Mononuclear cell (primary cell): Measurements from ENCODE around the gene ZDHHC7. TPM values are rescaled to one million over a fixed set of nuclear protein-coding genes. Genes with fewer than 3 reads are reported as not detected.

Experiments
- H3K27me3 ChIP-seq: 2 replicates; pipeline ENCODE4 v1.6.0; 2011; ENCODE audit warnings: low read length, control low read depth; ENCODE audit not compliant: insufficient read depth
- H3K4me1 ChIP-seq: 2 replicates; pipeline ENCODE4 v1.5.1; 2011; ENCODE audit warnings: mild to moderate bottlenecking, low read length, control low read depth; ENCODE audit not compliant: insufficient read depth
- H3K4me3 ChIP-seq: 2 replicates; pipeline ENCODE4 v1.5.1; 2011; ENCODE audit warnings: mild to moderate bottlenecking, low read length, moderate library complexity
- H3K9me3 ChIP-seq: 2 replicates; pipeline ENCODE4 v1.5.1; 2011; ENCODE audit warnings: low read depth, mild to moderate bottlenecking, control low read depth, low read length
- total RNA-seq: library from RNA; depleted of rRNA; stranded (reverse); fragments of >200 nt; gene quantifications from one replicate; pipeline ENCODE4 v1.2.3, GENCODE V29; 2012

The ZDHHC7 gene
- total RNA-seq, 1 donor = 101 TPM

GRCh38 chr16:84999857-85000480, 11.4 kb downstream of the ZDHHC7 start:
- Histone ChIP-seq H3K4me1 (peaks cover 75% of the 10 kb centered on the region), H3K4me3 (no peak overlapping the region), H3K9me3 (no peaks in the 10 kb centered on the region), H3K27me3 (no peaks in the 10 kb centered on the region)

GRCh38 chr16:84999200-84999599, 12.1 kb downstream of the ZDHHC7 start:
- Histone ChIP-seq H3K4me1 (peaks cover 73% of the 10 kb centered on the region), H3K4me3 (no peak overlapping the region), H3K9me3 (no peaks in the 10 kb centered on the region), H3K27me3 (no peaks in the 10 kb centered on the region)

GRCh38 chr16:84996365-84996764, 15.0 kb downstream of the ZDHHC7 start:
- Histone ChIP-seq H3K4me3 (no peak overlapping the region), H3K9me3 (no peaks in the 10 kb centered on the region), H3K27me3 (no peaks in the 10 kb centered on the region), H3K4me1 (peaks cover 64% of the 10 kb centered on the region)

- H3K4me1 ChIP-seq = peaks cover 57% of the 10 kb centered on the region
- H3K9me3 ChIP-seq = no peaks in the 10 kb centered on the region
Measured at GRCh38 chr16:84995663-84996062, 15.7 kb downstream of the ZDHHC7 start.

GRCh38 chr16:84993926-84994325, 17.4 kb downstream of the ZDHHC7 start:
- no peaks in the 10 kb centered on the region for H3K27me3 ChIP-seq
- no peak overlapping the region for H3K4me3 ChIP-seq
- H3K4me1 ChIP-seq = peaks cover 55% of the 10 kb centered on the region
- no peaks in the 10 kb centered on the region for H3K9me3 ChIP-seq

More at GRCh38 chr16:84995663-84996062, 15.7 kb downstream of the ZDHHC7 start:
- Histone ChIP-seq H3K27me3 (no peaks in the 10 kb centered on the region), H3K4me3 (no peak overlapping the region)

GRCh38 chr16:84992717-84993075, 18.6 kb downstream of the ZDHHC7 start:
- Histone ChIP-seq H3K4me3 (no peak overlapping the region), H3K4me1 (peaks cover 52% of the 10 kb centered on the region), H3K9me3 (no peaks in the 10 kb centered on the region), H3K27me3 (no peaks in the 10 kb centered on the region)

GRCh38 chr16:84990782-84991181, 20.6 kb downstream of the ZDHHC7 start:
- Histone ChIP-seq H3K4me1 (peaks cover 51% of the 10 kb centered on the region), H3K4me3 (no peak overlapping the region), H3K9me3 (no peaks in the 10 kb centered on the region), H3K27me3 (no peaks in the 10 kb centered on the region)

- H3K9me3 ChIP-seq = no peaks in the 10 kb centered on the region
- peaks cover 51% of the 10 kb centered on the region for H3K4me1 ChIP-seq
- no peak overlapping the region for H3K4me3 ChIP-seq
- H3K27me3 ChIP-seq = no peaks in the 10 kb centered on the region
Measured at GRCh38 chr16:84989749-84990620, 21.4 kb downstream of the ZDHHC7 start.

GRCh38 chr16:84988328-84989080, 22.8 kb downstream of the ZDHHC7 start:
- Histone ChIP-seq H3K27me3 (no peaks in the 10 kb centered on the region), H3K4me1 (peaks cover 52% of the 10 kb centered on the region), H3K4me3 (no peak overlapping the region), H3K9me3 (no peaks in the 10 kb centered on the region)

- no peak overlapping the region for H3K4me3 ChIP-seq
- no peaks in the 10 kb centered on the region for H3K27me3 ChIP-seq
- H3K9me3 ChIP-seq = no peaks in the 10 kb centered on the region
- peaks cover 60% of the 10 kb centered on the region for H3K4me1 ChIP-seq
Measured at GRCh38 chr16:84986879-84987278, 24.5 kb downstream of the ZDHHC7 start.

- peaks cover 56% of the 10 kb centered on the region for H3K4me1 ChIP-seq
- no peaks in the 10 kb centered on the region for H3K27me3 ChIP-seq
- H3K9me3 ChIP-seq = no peaks in the 10 kb centered on the region
- H3K4me3 ChIP-seq = no peak overlapping the region
Measured at GRCh38 chr16:84986102-84986501, 25.2 kb downstream of the ZDHHC7 start.

GRCh38 chr16:84985079-84986065, 26.0 kb downstream of the ZDHHC7 start:
- Histone ChIP-seq H3K9me3 (no peaks in the 10 kb centered on the region), H3K4me3 (no peak overlapping the region), H3K4me1 (peaks cover 56% of the 10 kb centered on the region), H3K27me3 (no peaks in the 10 kb centered on the region)

GRCh38 chr16:84982434-84982833, 28.9 kb downstream of the ZDHHC7 start:
- Histone ChIP-seq H3K4me1 (peaks cover 64% of the 10 kb centered on the region), H3K27me3 (no peaks in the 10 kb centered on the region), H3K9me3 (no peaks in the 10 kb centered on the region), H3K4me3 (no peak overlapping the region)

- Histone ChIP-seq H3K4me3 (no peak overlapping the region), H3K4me1 (peaks cover 44% of the 10 kb centered on the region), H3K9me3 (no peaks in the 10 kb centered on the region), H3K27me3 (no peaks in the 10 kb centered on the region)
Measured at GRCh38 chr16:84979516-84979915, 31.8 kb downstream of the ZDHHC7 start.
